SK-N-SH treated with all-trans-retinoic acid at 6 μM for 48 hours (cell line): ENCODE measurements around the gene DGKE.

Experiments used
- ATAC-seq: fragments of 200-7000 bp; cut with Tn5 transposase; 3 replicates; pipeline ENCODE4 v1.9.1; 2020; ENCODE audit warnings: mild to moderate bottlenecking, moderate library complexity
- ARNTL ChIP-seq: fragments of 450-650 bp; formaldehyde crosslinking; IDR thresholded peaks from 2 replicates; pipeline ENCODE4 v1.5.0; 2020; ENCODE audit warnings: low read depth, mild to moderate bottlenecking, moderate library complexity, borderline replicate concordance
- BACH2 ChIP-seq: fragments of 250-450 bp; sonication (Bioruptor Pico); IDR thresholded peaks from 2 replicates; pipeline ENCODE4 v1.9.0; 2021; ENCODE audit warnings: mild to moderate bottlenecking, borderline replicate concordance
- CREB5 ChIP-seq: fragments of 250-450 bp; sonication (Bioruptor Pico); IDR thresholded peaks from 2 replicates; pipeline ENCODE4 v1.5.1; 2020; ENCODE audit warnings: low read depth, mild to moderate bottlenecking, moderate library complexity
- CSDC2 ChIP-seq: fragments of 250-450 bp; sonication (Bioruptor Pico); IDR thresholded peaks from 2 replicates; pipeline ENCODE4 v1.5.0; 2020; ENCODE audit warnings: mild to moderate bottlenecking, moderate library complexity
- CSRNP3 ChIP-seq: fragments of 250-450 bp; sonication (Bioruptor Pico); IDR thresholded peaks from 2 replicates; pipeline ENCODE4 v1.5.1; 2021; ENCODE audit warnings: mild to moderate bottlenecking, moderate library complexity
- ESRRG ChIP-seq: fragments of 250-450 bp; sonication (Bioruptor Pico); IDR thresholded peaks from 2 replicates; pipeline ENCODE4 v1.6.1; 2021; ENCODE audit warnings: mild to moderate bottlenecking
- GLIS3 ChIP-seq: fragments of 250-450 bp; sonication (Bioruptor Pico); IDR thresholded peaks from 2 replicates; pipeline ENCODE4 v1.5.0; 2020; ENCODE audit warnings: mild to moderate bottlenecking, moderate library complexity
- ISL1 ChIP-seq: fragments of 250-450 bp; sonication (Bioruptor Pico); IDR thresholded peaks from 2 replicates; pipeline ENCODE4 v2.1.2; 2022; ENCODE audit warnings: mild to moderate bottlenecking, moderate library complexity
- OSR1 ChIP-seq: fragments of 250-450 bp; sonication (Bioruptor Pico); IDR thresholded peaks from 2 replicates; pipeline ENCODE4 v1.8.0; 2022; ENCODE audit warnings: moderate library complexity, mild to moderate bottlenecking, inconsistent platforms
- PATZ1 ChIP-seq: fragments of 250-450 bp; sonication (Bioruptor Pico); IDR thresholded peaks from 2 replicates; pipeline ENCODE4 v1.8.0; 2020; ENCODE audit warnings: mild to moderate bottlenecking, moderate library complexity, borderline replicate concordance
- PPARA ChIP-seq: fragments of 250-450 bp; sonication (Bioruptor Pico); IDR thresholded peaks from 2 replicates; pipeline ENCODE4 v1.5.0; 2020; ENCODE audit warnings: mild to moderate bottlenecking, borderline replicate concordance
- SNAI2 ChIP-seq: fragments of 250-450 bp; sonication (Bioruptor Pico); IDR thresholded peaks from 2 replicates; pipeline ENCODE4 v1.5.0; 2020; ENCODE audit warnings: mild to moderate bottlenecking, moderate library complexity
- TCF4 ChIP-seq: fragments of 250-450 bp; sonication (Bioruptor Pico); IDR thresholded peaks from 2 replicates; pipeline ENCODE4 v1.8.0; 2021; ENCODE audit warnings: mild to moderate bottlenecking, moderate library complexity, borderline replicate concordance
- TOX ChIP-seq: fragments of 250-450 bp; sonication (Bioruptor Pico); IDR thresholded peaks from 2 replicates; pipeline ENCODE4 v1.8.0; 2021; ENCODE audit warnings: mild to moderate bottlenecking, moderate library complexity, borderline replicate concordance
- TSHZ2 ChIP-seq: fragments of 250-450 bp; sonication (Bioruptor Pico); IDR thresholded peaks from 2 replicates; pipeline ENCODE4 v1.5.0; 2020; ENCODE audit warnings: mild to moderate bottlenecking, moderate library complexity
- ZC3H10 ChIP-seq: fragments of 250-450 bp; sonication (Bioruptor Pico); IDR thresholded peaks from 2 replicates; pipeline ENCODE4 v1.5.1; 2021; ENCODE audit warnings: mild to moderate bottlenecking, moderate library complexity
- ZFP30 ChIP-seq: fragments of 450-650 bp; formaldehyde crosslinking; IDR thresholded peaks from 2 replicates; pipeline ENCODE4 v1.5.0; 2022; ENCODE audit warnings: mild to moderate bottlenecking, moderate library complexity
- ZNF565 ChIP-seq: fragments of 450-650 bp; formaldehyde crosslinking; conservative IDR thresholded peaks from 2 replicates; pipeline ENCODE4 v1.5.0; 2020; ENCODE audit warnings: low read depth, mild to moderate bottlenecking, moderate library complexity
- ZNF70 ChIP-seq: fragments of 450-650 bp; formaldehyde crosslinking; IDR thresholded peaks from 2 replicates; pipeline ENCODE4 v1.5.0; 2020; ENCODE audit warnings: mild to moderate bottlenecking, moderate library complexity
- ZNF8 ChIP-seq: fragments of 450-650 bp; formaldehyde crosslinking; IDR thresholded peaks from 2 replicates; pipeline ENCODE4 v1.5.0; 2020; ENCODE audit warnings: mild to moderate bottlenecking, moderate library complexity

The DGKE gene

GRCh38 chr17:56812901-56813388, 21.0 kb upstream of the DGKE start:
- ATAC-seq, result no peak
- TF ChIP-seq OSR1, result no peak
- TF ChIP-seq TSHZ2 (CRISPR knock-in tag), result no peak

GRCh38 chr17:56815711-56816110, 18.2 kb upstream of the DGKE start:
- peak; percentile 81 for ATAC-seq

GRCh38 chr17:56817066-56817465, 16.9 kb upstream of the DGKE start:
- TF ChIP-seq PPARA (CRISPR knock-in tag) (no peak), CSRNP3 (CRISPR knock-in tag) (no peak), TOX (CRISPR knock-in tag) (no peak), ZNF70 (CRISPR knock-in tag) (no peak), GLIS3 (CRISPR knock-in tag) (no peak), BACH2 (CRISPR knock-in tag) (no peak), TCF4 (no peak), ARNTL (no peak), ZC3H10 (CRISPR knock-in tag) (no peak)
- no peak for ATAC-seq

More at GRCh38 chr17:56815711-56816110, 18.2 kb upstream of the DGKE start:
- TF ChIP-seq ZNF8 (no peak), OSR1 (no peak)

GRCh38 chr17:56819030-56819429, 14.9 kb upstream of the DGKE start:
- ATAC-seq, result no peak
- no peak for TF ChIP-seq PATZ1 (CRISPR knock-in tag)
- 0 out of 2 replicates have a peak, but pooled peaks have one; percentile 42 for TF ChIP-seq ZNF70 (CRISPR knock-in tag)
- TF ChIP-seq PPARA (CRISPR knock-in tag), result no peak
- no peak for TF ChIP-seq TSHZ2 (CRISPR knock-in tag)
- TF ChIP-seq ESRRG, result no peak
- TF ChIP-seq SNAI2 (CRISPR knock-in tag), result no peak

- TF ChIP-seq BACH2 (CRISPR knock-in tag), result no peak
- TF ChIP-seq PPARA (CRISPR knock-in tag), result no peak
- no peak for TF ChIP-seq ZFP30 (CRISPR knock-in tag)
- no peak for TF ChIP-seq ISL1 (CRISPR knock-in tag)
- no peak for TF ChIP-seq TCF4
- TF ChIP-seq ZC3H10 (CRISPR knock-in tag), result no peak
- TF ChIP-seq ZNF565, result no peak
- no peak for TF ChIP-seq CREB5 (CRISPR knock-in tag)
- no peak for TF ChIP-seq ARNTL
- TF ChIP-seq CSDC2 (CRISPR knock-in tag), result no peak
- TF ChIP-seq OSR1, result no peak
- TF ChIP-seq TSHZ2 (CRISPR knock-in tag), result no peak
- ATAC-seq, result peak; percentile 92
These were observed 14.4 kb upstream of the DGKE start for GRCh38 chr17:56819431-56820145.
